Spleen (tissue), 11 donors: ENCODE data around the gene QPCT. TPM values are rescaled to one million over a fixed set of nuclear protein-coding genes. Genes with fewer than 3 reads are reported as not detected.

Experiments used
- DNase-seq: peaks from one replicate; pipeline ENCODE4 v3.0.0-alpha.2; 2020
- H3K27ac ChIP-seq, 8 donors: fragments of 200-600 bp; sonication (generic) in 7 of 8; 1 replicate in 4 of 8; 2 replicates in 4 of 8; pipeline versions ENCODE4 v1.5.0 to v1.8.0; 2016 to 2021; ENCODE audit warnings: inconsistent platforms in 4 of 8, mild to moderate bottlenecking in 4 of 8, moderate library complexity in 1 of 8
- H3K27me3 ChIP-seq, 7 donors: fragments of 200-600 bp; sonication (generic) in 6 of 7; replicated peaks in 1 of 7; 1 replicate in 4 of 7; 2 replicates in 3 of 7; pipeline versions ENCODE4 v1.5.0 to v1.8.0; 2016 to 2021; ENCODE audit warnings: inconsistent platforms in 3 of 7, mild to moderate bottlenecking in 1 of 7
- H3K36me3 ChIP-seq, 6 donors: fragments of 200-600 bp; sonication (generic) in 5 of 6; 1 replicate in 4 of 6; 2 replicates in 2 of 6; pipeline versions ENCODE4 v1.5.0 to v1.8.0; 2016 to 2021; ENCODE audit warnings: inconsistent platforms in 2 of 6
- H3K4me1 ChIP-seq, 6 donors: fragments of 200-600 bp; sonication (generic) in 5 of 6; 1 replicate in 3 of 6; 2 replicates in 3 of 6; pipeline versions ENCODE4 v1.5.0 to v1.8.0; 2016 to 2021; ENCODE audit warnings: inconsistent platforms in 3 of 6
- H3K4me3 ChIP-seq, 8 donors: fragments of 200-600 bp; sonication (generic) in 7 of 8; 1 replicate in 4 of 8; 2 replicates in 4 of 8; pipeline versions ENCODE4 v1.5.0 to v1.8.0; 2016 to 2021; ENCODE audit warnings: inconsistent platforms in 4 of 8, mild to moderate bottlenecking in 4 of 8, moderate library complexity in 2 of 8
- H3K9me3 ChIP-seq, 8 donors: fragments of 200-600 bp; sonication (generic) in 7 of 8; 1 replicate in 4 of 8; 2 replicates in 4 of 8; pipeline versions ENCODE4 v1.5.0 to v1.8.0; 2016 to 2021; ENCODE audit warnings: inconsistent platforms in 4 of 8
- POLR2A ChIP-seq, 3 donors: fragments of 450-650 bp; IDR thresholded peaks; one replicate each; pipeline ENCODE4 v1.5.1; 2017; ENCODE audit warnings: antibody characterized with exemption in 3 of 3, mild to moderate bottlenecking in 1 of 3
- POLR2AphosphoS5 ChIP-seq, 3 donors: sonication (generic); formaldehyde crosslinking; IDR thresholded peaks; one replicate each; pipeline ENCODE4 v1.5.1; 2017; ENCODE audit warnings: antibody characterized with exemption in 3 of 3
- WGBS, 5 donors: extraction: QIAGEN DNeasy Blood & Tissue Kit in 3 of 5; methylation state at CpG; one replicate each; pipeline versions ENCODE4 v1.1.5 to v1.1.7; 2013 to 2018; 5-methylcytosine and 5-hydroxymethylcytosine counted together
- intact Hi-C: fragments of 100-400 bp; cut with DNase I; formaldehyde crosslinking; loops from one replicate; pipeline ENCODE4 v1.15.0; 2023; ENCODE audit warnings: low total_unique reads
- polyA plus RNA-seq, 3 donors: library from polyadenylated mRNA; stranded (reverse); fragments of 200-250 nt; gene quantifications; one replicate each; pipeline ENCODE4 v1.2.1, GENCODE V29; 2013
- total RNA-seq, 7 donors: library from RNA; depleted of rRNA in 3 of 7; stranded (reverse); fragments of >200 nt in 3 of 7; fragmentation: NEBNext Ultra II Directional in 4 of 7; extraction: Animal tissue kit (Norgen Biotek cat#: 25700) in 4 of 7; gene quantifications; one replicate each; pipeline versions ENCODE4 v1.1.0 to v1.2.1, GENCODE V29; 2016 to 2021
- TF ChIP-seq, protein P1 (sequence below), 11 experiments: fragments of 200-600 bp in 7 of 11; fragments of 450-650 bp in 4 of 11; sonication (generic) in 4 of 11; IDR thresholded peaks in 8 of 11; conservative IDR thresholded peaks in 3 of 11; 1 replicate in 7 of 11; 2 replicates in 4 of 11; pipeline versions ENCODE4 v1.4.0 to v1.8.0; 2016 to 2021; ENCODE audit warnings: antibody characterized with exemption in 11 of 11, inconsistent platforms in 4 of 11, mild to moderate bottlenecking in 1 of 11
- donor health status: healthy with polysubstance abuse.
- donor health status: DM: no; HTN: no; CAD: no; lungs with moderate emphysema.
- donor health status: DM: no; HTN: no; CAD: no.
- donor health status: Bipolar disorder and iron deficiency.
- donor health status: healthy.
- donor health status: DM: no; HTN: no; CAD: no.
- donor health status: DM: yes; HTN: yes; CAD: no.

The QPCT gene
- total and polyA plus RNA-seq, 10 donors = 4.2 to 46.0 (median 19.4) TPM

DNA sequence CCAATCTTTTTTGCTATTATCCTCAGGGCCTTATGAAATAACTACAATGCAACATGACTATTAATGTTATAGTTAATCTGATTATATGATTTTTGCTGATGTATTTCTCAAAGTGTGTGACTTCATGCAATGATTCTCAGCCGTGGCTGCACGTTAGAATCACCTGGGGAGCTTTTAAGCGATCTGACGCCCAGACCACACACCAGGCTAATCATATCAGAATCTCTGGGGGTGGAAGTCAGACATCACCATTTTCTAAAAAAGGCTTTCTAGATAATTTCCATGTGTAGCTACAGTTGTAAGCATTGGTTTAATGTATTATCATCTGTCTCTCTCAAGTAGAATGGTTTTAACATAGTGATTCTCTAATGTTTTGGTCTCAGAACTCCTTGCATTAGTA lies 5.5 kb upstream of the QPCT start:
- no peak for TF ChIP-seq POLR2A (IDR thresholded peaks at IDR 0.05)
- H3K4me1 ChIP-seq = peaks cover 0 to 15% (median 6%) of the 10 kb centered on the region in 6 donors
- H3K27me3 ChIP-seq = no peaks in the 10 kb centered on the region
- intact Hi-C loops = no loop called here
- WGBS, 5 donors = 71 to 86% (median 80%) methylated on average over 4 of the region's 4 CpGs
- DNase-seq = no peak
- H3K27ac ChIP-seq = no peak overlapping the region
- H3K36me3 ChIP-seq = no peaks in the 10 kb centered on the region
- H3K4me3 ChIP-seq = no peak overlapping the region
- no peaks in the 10 kb centered on the region for H3K9me3 ChIP-seq

DNA sequence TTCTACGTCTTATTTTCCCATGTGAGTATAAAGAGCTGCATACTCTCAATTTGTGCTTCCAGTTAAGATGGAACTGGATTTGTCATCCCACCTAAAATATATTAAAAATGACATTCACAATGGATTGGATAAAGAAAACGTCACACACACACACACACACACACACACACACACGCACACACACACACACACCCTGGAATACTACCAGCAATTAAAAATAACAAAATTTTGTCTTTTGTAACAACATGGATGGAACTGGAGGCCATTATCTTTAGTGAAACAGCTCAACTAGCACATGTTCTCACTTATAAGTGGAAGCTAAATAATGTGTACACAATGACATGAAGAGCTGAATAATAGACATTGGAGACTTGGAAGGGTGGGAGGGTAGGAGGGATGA lies 3.8 kb upstream of the QPCT start:
- Histone ChIP-seq H3K4me3 (no peak overlapping the region), H3K9me3 (no peaks in the 10 kb centered on the region), H3K27ac (no peak overlapping the region), H3K4me1 (peaks cover 0 to 31% (median 17%) of the 10 kb centered on the region in 6 donors), H3K27me3 (peaks cover 0 to 11% (median 0%) of the 10 kb centered on the region in 7 donors), H3K36me3 (no peaks in the 10 kb centered on the region)
- WGBS, 5 donors = 85 to 93% (median 88%) methylated on average over 3 of the region's 3 CpGs
- TF ChIP-seq POLR2A (IDR thresholded peaks at IDR 0.05) = no peak
- no peak for TF ChIP-seq POLR2AphosphoS5 (IDR thresholded peaks at IDR 0.05)
- TF ChIP-seq, protein P1, sequence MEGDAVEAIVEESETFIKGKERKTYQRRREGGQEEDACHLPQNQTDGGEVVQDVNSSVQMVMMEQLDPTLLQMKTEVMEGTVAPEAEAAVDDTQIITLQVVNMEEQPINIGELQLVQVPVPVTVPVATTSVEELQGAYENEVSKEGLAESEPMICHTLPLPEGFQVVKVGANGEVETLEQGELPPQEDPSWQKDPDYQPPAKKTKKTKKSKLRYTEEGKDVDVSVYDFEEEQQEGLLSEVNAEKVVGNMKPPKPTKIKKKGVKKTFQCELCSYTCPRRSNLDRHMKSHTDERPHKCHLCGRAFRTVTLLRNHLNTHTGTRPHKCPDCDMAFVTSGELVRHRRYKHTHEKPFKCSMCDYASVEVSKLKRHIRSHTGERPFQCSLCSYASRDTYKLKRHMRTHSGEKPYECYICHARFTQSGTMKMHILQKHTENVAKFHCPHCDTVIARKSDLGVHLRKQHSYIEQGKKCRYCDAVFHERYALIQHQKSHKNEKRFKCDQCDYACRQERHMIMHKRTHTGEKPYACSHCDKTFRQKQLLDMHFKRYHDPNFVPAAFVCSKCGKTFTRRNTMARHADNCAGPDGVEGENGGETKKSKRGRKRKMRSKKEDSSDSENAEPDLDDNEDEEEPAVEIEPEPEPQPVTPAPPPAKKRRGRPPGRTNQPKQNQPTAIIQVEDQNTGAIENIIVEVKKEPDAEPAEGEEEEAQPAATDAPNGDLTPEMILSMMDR (IDR thresholded peaks at IDR 0.05 in 8 of 11, conservative IDR thresholded peaks at IDR 0.05 in 3 of 11) = no peak
- DNase-seq = no peak
- intact Hi-C loops = no loop called here

DNA sequence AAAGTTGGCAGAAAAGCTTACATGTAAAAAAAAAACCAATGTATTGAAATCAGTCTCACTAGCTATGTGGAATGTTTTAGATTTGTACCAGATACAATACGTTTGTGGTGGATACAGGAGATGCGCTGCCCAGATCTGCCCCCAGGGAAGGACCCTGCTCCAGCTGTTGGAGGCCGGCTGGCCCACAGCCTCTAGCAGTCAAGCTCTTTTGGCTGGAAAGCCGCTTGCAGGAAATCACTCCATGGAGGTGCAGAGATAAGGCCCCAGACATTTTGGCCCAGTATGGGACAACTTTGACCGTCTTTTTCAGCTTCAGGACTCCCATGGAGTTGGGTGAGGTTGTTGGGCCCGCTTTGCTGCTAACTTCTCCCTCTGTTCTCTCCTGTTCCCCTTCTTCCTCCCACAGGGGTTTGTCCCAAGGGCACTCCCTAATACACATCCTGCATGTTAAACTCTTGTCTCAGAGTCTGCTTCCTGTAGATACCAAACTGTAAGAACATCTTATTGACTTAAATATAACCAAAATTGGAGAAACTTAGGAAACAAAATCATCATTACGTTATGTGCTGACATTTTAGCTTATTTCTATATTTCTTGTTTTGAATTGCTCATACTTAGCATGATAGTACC lies 1.7 kb upstream of the QPCT start:
- TF ChIP-seq POLR2A (IDR thresholded peaks at IDR 0.05) = no peak
- peak in 1 of 3 donors; percentile 6 for TF ChIP-seq POLR2AphosphoS5 (IDR thresholded peaks at IDR 0.05)
- Histone ChIP-seq H3K4me1 (peaks cover 0 to 42% (median 20%) of the 10 kb centered on the region in 6 donors), H3K36me3 (no peaks in the 10 kb centered on the region), H3K4me3 (no peak overlapping the region), H3K9me3 (no peaks in the 10 kb centered on the region), H3K27me3 (peaks cover 0 to 11% (median 0%) of the 10 kb centered on the region in 7 donors), H3K27ac (peak overlapping the region; percentile 9 to 95 (median 71))
- intact Hi-C loops = no loop called here
- WGBS, 5 donors = 62 to 73% (median 69%) methylated on average over 7 of the region's 7 CpGs
- DNase-seq = no peak

DNA sequence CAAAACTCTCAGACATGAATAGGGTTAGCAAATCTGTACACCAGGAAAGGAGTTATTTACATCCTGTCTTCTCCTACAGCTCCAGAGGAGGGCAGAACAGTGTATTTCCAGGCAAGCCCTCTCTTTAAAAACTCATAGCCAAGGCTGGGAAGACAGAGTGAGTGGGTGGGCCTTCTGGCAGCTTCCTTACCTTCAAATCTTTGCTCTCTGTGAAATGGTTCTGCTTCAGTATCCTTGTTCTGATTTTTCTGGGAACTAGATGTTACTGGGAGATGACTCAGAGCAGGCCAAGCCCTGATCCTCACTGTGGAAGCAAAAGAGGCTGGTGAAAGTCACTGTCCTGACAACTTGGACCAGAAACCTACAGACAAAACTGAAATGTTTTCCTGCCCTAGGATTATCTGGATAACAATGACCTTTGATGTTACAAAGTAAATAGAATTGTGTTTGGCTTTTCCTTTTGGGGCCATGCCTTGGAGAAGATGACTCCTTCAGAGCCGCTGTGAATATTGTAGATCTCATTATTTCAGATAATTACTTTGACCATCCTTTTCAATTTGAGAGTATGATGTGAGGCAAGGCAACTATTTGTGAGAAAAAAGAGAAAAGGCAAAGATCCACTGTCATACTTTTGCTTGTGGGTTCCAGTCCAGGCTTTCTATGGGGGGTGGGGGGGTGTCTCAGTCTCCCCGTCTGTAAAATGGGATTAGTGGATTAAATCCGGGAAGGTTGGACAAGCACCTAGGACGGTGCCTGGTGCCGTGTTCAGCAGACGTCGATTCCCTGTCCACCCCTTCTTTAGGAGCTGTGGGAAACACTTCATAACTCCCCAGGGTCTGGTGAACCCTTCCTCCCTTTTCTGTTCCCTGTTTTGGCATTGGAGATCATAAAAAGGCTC lies 644 bp upstream of the QPCT start:
- TF ChIP-seq POLR2AphosphoS5 (IDR thresholded peaks at IDR 0.05) = no peak
- no peak for TF ChIP-seq POLR2A (IDR thresholded peaks at IDR 0.05)
- TF ChIP-seq, protein P1 (IDR thresholded peaks at IDR 0.05 in 8 of 11, conservative IDR thresholded peaks at IDR 0.05 in 3 of 11) = peak in 2 of 11 experiments; percentile 17 to 31
- intact Hi-C loops = no loop called here
- Histone ChIP-seq H3K4me1 (peaks cover 0 to 49% (median 20%) of the 10 kb centered on the region in 6 donors), H3K27me3 (peaks cover 0 to 11% (median 0%) of the 10 kb centered on the region in 7 donors), H3K27ac (peak overlapping the region; percentile 55 to 95 (median 86)), H3K4me3 (peak overlapping the region; percentile 56 to 81 (median 64)), H3K9me3 (no peaks in the 10 kb centered on the region), H3K36me3 (no peaks in the 10 kb centered on the region)
- no peak for DNase-seq
- 81 to 88% (median 87%) methylated on average over 7 of the region's 7 CpGs for WGBS, 5 donors

DNA sequence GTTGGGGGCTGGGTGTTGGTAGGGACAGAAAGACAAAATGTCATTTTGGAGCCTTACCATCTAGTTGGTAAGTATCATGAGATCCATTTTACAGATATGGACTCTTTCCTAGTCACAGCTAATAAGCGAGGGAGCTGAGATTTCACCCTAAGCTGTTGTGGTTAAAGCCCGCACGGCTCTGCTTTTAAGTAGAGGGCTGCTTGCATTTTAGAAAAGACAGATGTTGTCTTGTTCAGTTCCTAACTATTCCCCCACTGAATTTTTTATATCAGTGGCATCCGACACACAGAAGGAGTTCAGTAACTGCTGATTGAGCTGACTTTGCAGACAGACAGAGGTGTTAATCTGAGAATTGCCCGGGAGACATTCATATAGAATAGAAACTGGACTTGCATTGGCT lies 3.7 kb downstream of the QPCT start:
- DNase-seq = no peak
- WGBS, 5 donors = 84 to 95% (median 89%) methylated on average over 5 of the region's 5 CpGs
- TF ChIP-seq POLR2A (IDR thresholded peaks at IDR 0.05) (no peak), POLR2AphosphoS5 (IDR thresholded peaks at IDR 0.05) (no peak)
- TF ChIP-seq, protein P1 (IDR thresholded peaks at IDR 0.05 in 8 of 11, conservative IDR thresholded peaks at IDR 0.05 in 3 of 11) = no peak
- intact Hi-C loops = no loop called here
- Histone ChIP-seq H3K27ac (peak overlapping the region in 1 of 8 donors; percentile 57), H3K27me3 (peaks cover 0 to 11% (median 0%) of the 10 kb centered on the region in 7 donors), H3K9me3 (no peaks in the 10 kb centered on the region), H3K4me3 (no peak overlapping the region), H3K4me1 (peaks cover 0 to 69% (median 27%) of the 10 kb centered on the region in 6 donors), H3K36me3 (peaks cover 0 to 10% (median 0%) of the 10 kb centered on the region in 6 donors)
